GM21381 (cell line): ENCODE data around the gene PEAR1.

Source experiments
- ATAC-seq: cut with Tn5 transposase; IDR thresholded peaks from one replicate; pipeline ENCODE4 v1.9.1; 2021; ENCODE audit warnings: mild to moderate bottlenecking, moderate library complexity; ENCODE audit not compliant: unreplicated experiment

The PEAR1 gene

DNA sequence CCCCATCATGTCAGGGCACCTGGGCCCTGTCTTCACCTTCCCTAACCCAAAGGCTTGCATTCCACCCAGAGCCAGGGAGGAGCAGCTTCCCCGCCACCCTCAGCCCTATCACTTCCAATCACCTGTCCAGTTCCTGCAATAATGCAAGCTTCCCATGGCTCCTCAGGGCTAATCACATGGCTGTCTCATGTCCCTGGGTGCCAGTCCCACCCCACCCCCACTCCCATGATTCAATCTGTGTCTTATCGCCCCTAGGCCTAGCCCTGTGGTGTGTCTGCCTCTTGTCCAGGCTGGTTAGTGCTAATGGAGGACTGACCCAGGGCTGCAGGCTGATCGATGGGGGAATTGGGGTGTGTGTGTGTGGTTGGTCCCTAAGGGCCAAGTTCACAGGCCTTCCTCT, 11.0 kb upstream of the PEAR1 start:
- ATAC-seq: no peak

DNA sequence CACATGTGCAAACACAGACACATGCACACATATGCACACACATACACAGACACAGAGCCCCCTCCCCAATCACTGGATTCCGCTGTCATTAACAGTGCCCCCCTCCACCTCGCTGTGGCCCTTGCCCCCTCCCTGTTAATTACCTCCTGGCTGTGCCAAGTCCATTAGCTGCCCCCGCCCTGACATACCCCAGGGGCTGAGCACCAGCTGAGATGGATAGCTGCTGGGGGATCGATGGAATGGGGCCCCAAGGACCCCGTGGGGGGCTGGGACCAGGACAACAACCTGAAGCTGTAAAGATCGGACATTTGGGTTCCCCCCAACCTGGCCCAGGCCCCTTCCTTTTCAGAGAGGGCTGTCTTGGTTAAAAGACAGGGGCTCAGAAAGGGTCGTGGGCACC, 9.6 kb upstream of the PEAR1 start:
- no peak for ATAC-seq

DNA sequence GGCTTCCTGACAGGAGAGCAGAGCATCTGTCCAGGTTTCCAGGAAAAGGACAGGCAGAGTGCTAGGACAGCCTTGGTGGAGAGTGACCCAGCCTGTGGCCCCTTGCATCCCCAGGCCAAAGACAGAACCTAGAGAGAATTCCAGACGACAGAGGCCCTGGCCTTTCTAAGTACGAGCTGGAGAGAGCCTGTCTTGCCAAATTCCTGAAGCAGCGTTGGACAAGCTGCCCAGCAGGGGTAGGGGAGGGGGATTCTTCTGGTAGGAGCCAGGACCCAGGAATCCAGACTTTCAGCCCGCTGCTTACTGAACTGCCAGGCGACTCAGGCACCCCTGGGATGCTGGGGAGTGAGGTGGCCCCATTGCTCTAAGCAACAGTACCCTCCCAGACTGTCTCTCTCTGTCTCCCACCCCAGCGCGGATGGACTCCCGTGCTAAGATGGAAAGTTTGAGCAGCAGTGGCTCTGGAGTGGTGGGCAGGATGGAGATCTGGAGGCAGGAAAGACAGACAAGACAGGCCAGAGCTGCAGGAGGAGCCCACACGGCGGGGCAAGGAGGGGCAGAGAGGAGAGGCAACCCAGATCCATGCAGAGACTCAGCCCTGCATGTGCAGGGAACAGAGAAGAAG, 8.8 kb upstream of the PEAR1 start:
- ATAC-seq: no peak

DNA sequence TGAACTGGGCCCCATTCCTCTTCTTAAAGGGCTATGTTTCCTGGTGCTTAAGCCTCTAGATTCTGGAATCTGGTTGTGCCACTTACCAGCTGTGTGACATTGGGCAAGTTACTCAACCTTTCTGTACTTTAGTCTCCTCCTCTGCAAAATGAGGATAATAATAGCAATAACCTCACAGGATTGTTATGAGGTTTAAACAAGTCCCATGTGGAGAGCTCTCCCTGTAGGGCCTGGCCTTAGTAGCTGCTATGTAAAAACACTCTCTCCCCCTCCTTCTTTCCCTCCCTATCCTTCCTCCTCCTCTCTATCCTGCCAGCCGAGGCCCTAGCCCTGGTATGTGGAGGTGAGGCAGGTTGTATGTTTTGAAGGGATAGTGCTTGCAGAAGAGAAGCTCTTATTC, 8.2 kb upstream of the PEAR1 start:
- ATAC-seq: no peak

DNA sequence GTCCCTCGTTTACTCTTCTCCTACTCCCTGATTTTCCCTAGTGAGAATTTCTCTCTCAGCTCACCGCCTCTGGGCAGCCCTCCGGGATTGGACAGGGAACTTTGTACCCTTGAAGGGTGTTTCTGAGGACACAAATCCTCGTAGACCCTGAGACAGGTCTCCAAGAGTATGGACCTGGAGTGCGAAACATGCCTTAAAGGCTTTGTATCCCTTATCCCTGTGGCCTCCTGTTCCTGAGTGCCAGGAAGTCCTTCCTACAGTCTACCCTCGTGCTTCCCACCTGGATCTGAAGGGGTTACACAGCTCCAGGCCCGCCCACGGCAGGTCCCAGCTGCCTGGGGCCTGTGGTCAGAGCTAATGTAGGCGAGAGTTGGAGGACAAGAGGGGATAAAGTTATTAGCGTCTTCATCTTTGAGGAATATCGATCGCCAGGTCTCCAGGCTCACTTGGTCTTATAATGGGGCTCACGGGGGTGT, 7.6 kb upstream of the PEAR1 start:
- no peak for ATAC-seq

DNA sequence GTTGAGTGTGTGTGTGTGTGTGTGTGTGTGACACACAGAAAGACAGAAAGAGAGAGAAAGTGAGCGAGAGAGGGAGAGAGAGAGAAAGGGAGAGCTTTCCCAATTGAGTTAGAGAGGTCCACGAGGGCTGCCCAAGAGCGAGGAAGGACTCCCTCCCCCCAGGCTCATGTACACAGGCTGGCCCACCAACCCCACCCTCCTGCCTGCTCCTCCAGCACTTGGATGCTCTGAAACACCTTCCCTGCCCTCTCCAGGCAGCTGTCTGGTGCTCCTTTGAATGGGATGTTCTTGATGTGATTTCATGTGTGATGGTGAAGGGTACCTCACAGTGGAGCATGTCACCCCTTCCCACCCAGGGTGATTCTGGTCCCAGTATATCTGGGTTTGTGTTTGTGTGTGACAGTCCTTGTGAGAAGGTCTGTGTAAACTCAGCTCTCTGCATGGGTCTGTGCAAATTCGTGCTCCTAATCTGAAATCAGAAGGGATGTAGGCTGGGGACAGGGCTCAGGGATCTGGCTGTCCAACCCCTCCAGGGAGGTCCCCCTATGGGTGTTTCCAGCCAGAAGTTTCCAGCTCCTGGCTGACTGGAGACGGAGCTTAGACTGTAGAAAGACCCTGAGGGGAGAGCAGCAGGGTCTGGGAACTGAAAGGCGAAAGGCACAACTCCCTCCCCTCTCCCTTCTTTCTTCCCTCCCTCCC, 6.8 kb upstream of the PEAR1 start:
- no peak for ATAC-seq

DNA sequence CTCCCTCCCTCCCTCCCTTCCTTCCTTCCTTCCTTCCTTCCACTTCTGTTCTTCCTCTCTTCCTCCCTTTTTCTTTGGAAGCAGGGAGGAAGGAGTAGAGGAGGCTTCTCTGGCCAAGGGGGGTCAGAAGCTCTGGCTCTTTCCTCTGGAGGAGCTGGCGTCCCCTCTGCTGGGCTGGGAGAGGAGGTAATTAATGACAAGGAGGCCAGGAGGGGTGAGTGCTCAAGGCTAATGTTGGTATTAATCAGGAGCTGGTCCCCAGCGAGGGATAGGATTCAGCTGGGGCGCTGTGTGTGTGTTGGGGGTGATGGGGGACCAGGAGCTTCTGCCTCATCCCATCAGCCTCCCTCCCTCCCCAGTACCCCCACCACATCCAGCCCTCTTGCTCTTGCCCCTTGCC, 6.2 kb upstream of the PEAR1 start:
- no peak for ATAC-seq

DNA sequence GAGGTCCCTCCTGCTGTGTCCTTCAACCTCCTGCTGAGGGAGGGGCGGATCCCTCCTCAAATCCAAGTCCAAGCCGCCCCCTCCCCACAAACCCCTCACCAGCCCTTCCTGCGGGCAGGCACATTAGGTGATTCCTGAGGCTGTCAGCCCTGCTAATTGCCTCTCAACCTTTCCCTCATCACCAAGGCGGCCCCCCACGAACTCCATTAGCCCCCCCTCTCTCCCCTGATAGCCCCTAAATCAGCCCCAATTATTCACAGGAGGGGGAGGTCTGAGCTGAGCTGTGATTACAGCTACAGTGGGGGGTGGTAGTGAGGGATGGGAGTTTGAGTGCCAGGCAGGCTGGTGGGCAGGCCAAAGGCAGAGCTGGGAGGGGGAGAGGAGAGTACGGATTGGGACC, 5.8 kb upstream of the PEAR1 start:
- no peak for ATAC-seq

DNA sequence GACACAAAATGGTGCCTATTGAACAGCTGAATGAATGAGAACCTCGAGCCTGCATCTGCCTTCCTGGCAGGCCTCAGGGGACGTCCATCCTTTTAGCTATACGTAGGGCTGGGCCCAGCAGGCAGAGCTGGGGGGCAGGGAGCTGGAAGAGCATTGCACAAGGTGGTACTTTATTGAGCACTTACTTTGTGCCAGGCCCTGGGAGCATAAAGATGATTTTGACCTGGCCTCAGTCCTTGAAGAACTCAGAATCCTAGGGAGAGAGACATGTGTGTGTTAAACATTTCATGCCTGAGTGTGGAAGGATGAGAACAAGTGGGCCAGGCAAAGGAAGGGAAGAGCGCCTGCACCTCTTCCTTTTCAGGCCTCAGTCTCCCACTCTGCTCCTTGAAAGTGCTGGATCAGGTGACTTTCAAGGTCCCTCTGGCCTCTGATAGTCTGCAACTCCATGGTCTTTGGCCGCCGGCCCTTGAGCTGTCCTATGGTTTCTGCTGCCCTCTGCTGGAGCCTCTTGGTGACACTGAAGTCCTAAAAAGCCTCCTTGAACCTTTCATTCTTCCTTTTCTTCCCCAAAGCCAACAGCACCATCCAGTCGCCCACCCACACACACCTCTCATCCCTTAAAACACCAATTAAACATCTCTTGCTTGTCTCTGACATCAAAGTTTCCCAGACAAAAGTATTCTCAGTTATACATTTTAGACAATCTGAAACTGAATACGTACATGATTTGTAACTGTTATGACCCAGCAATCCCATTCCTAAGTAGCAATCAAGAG, 3.5 kb upstream of the PEAR1 start:
- ATAC-seq: no peak

DNA sequence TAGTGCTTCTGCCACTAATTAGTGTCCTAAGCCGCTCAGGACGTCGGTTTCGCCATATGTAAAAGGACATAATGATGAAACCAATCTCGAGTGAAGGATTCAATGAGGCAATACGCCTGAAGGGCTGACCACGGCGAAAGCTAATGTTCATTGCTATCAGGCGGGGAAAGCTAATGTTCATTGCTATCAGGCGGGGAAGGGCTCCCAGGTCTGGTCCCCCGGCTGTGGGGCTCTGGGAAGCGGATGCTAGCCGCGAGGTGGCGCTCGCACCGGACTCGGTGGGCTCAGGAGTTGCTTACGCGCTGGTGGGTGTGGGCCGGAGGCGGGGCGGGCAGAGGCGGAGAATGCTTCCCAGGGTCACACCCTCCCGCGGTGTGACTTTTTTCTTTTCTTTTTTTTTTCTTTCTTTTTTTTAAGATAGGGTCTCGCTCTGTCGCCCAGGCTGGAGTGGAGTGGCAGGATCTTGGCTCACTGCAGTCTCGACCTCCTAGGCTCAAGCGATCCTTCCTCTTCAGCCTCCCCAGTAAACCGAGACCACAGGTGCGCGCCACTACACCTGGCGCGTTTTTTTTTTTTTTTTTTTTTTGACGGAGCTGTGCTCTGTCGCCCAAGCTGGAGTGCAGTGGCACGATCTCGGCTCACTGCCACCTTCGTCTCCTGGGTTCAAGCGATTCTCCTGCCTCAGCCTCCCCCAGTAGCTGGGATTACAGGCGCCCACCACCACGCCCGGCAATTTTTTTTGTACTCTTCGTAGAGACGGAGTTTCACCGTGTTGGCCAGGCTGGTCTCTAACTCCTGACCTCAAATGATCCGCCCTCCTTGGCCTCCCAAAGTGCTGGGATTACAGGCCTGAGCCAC, 1.1 kb upstream of the PEAR1 start:
- peak; percentile 71 for ATAC-seq

DNA sequence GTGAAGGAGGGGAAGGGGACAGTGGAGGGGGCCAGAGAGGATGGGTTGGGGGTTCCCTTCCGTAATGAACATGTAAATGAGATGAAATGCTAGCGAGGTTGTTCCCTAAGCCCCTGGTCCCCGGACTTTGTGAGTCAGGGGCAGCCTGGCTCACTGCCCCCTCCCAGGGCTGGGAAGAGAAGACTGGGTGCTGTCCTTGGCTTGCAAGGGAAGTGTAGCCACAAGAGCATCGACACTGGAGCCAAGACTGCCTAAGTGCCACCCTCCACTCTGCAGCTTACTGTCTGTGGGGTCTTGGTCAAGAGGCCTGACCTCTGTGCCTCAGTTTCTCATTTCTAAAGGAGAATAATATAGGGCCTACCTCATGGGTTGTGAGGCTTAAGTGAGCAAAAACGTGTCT, 483 bp downstream of the PEAR1 start:
- no peak for ATAC-seq

DNA sequence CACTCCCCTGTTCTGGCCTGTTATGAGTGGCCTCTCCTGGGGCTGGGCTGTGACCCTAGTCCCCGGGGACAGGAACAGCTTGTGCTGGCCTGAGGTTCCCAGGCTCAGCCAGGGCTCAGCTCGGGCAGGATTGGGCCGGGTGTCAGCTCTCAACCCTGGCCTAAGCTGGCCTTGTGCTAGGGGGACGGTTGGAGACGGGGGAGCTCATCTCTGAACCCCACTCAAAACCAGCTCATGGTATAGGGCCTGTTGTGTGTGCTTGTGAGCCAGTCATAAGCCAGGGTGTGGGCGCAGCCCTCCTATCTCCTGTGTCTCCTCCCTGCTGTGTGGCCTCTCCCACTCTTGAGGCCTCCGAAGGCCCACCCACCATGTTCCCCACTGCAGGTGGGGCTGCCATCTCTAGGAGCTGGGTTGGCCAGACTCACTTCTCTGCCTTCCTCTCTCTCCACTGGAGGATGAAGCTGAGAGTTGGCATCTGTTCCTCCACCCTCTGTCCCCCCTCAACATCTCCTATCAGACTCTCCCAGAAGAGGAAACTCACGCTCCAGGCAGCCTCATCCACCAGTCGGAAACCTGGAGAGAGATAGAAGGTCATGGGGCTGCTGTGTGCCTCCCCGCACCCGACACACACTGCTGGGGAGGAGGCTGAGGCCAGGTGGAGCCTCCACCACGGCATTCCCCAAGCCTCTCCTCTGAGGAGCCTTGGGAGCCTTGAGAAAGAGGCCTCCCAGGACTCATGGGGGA, 1.4 kb downstream of the PEAR1 start:
- no peak for ATAC-seq

DNA sequence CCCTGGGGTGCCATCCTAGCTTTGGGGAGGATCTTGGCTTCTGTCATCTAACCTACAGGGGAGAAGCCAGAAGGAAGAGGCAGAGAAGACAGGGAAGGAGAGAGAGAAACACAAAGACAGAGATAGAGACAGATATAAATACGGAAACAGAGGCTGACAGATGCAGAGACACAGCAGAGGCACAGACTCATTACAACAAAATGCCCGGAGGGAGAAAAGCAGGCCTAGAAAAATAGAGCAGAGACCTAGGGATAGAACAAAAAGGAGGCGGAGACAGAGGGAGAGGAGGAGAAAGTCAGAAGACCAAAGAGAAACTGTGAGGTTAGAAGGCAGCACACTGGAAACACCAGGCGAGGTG, 1.9 kb downstream of the PEAR1 start:
- ATAC-seq: no peak

DNA sequence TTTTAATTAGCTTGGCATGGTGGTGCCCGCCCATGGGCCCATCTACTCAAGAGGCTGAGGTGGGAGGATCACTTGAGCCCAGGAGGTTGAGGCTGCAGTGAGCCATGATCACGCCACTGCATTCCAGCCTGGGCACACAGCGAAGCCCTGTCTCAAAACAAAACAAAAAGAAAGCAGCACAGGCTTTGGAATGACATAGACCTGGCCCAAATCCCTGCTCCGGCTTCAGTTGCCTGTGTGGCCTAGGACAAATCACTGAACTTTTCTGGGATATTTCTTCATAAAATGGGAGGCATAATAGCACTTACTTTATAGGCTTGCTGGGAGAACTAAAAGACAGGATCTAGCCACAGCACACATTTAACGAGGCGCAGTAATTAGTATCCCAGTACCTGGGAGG, 2.4 kb downstream of the PEAR1 start:
- no peak for ATAC-seq

DNA sequence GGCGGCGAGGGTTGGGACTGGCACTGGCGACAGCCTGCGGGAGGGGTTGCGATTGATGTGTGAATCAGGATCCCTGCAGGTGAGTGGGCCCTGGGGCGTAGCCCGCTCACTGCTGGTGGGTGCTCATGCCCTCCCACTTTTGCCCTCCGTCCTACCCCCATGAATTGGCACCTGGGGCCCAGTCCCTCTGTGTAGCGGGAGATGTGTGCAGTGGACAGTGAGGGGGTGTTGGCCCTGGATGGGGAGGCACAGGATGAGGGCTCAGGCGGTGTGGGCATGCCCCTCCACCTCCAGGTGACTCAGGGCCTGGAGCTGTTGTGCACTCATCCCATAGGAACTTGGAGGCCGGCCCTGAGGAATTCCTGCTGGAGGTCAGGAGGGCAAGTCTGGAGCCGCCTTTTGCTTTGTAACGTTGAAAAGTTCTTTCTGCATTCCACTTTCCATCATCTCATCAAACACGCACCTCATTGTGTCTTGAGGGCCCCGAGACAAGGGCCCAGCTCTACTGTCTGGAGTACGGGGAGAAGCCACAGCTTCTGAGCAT, 3.0 kb downstream of the PEAR1 start:
- ATAC-seq: no peak

DNA sequence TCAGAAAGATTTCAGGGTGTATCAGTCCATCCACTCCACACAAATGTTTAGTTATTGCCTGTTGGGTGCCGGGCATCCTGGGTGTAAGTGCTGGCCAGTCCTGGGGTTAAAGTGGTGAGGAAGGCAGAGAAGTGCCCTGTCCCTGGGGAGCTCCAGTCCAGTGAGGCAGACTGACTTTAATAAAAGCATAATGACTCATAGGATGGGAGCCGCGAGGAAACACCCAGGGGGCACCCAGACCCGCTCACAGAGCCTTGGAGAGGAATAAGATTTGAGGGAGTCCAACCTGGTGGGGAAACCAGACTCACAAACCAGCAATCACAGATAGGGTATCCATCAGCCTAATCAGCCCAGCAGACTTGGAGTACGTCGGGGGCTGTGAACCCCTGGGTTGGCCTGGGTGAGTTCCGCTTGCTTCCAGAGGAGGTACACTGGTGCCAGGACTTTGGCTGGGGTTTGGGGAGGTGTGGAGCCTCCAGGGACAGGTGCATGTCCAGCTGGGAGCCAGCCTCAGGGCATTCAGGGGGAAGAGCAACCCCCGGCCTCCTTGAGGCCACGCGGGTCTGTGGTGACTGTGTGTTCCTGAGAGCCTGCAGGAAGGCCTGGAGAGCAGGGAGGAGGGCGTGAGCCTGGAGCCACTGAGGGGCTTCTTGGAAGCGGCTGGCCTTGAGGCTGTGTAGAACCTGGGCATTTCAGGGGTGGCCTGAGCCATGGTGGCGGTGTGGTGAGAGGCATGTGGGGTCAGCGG, 3.7 kb downstream of the PEAR1 start:
- ATAC-seq: no peak

DNA sequence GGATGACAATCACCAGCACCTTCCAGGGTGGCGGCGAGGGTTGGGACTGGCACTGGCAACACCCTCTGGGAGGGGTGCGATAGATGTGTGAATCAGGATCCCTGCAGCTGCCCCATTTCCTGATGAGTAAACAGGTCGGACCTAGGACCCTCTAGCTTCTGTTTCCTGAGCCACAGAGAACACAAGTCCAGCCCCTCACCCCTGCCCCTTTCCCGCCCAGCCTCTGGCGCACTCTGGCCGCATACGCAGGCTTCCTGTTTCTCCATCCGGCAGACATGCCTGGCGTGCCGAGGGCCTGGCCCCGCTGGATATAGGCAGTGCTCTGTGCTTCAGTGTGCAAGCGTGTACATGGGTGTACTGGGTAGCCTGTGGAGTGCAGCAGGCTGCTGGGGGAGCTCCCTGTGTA, 4.6 kb downstream of the PEAR1 start:
- ATAC-seq: no peak

DNA sequence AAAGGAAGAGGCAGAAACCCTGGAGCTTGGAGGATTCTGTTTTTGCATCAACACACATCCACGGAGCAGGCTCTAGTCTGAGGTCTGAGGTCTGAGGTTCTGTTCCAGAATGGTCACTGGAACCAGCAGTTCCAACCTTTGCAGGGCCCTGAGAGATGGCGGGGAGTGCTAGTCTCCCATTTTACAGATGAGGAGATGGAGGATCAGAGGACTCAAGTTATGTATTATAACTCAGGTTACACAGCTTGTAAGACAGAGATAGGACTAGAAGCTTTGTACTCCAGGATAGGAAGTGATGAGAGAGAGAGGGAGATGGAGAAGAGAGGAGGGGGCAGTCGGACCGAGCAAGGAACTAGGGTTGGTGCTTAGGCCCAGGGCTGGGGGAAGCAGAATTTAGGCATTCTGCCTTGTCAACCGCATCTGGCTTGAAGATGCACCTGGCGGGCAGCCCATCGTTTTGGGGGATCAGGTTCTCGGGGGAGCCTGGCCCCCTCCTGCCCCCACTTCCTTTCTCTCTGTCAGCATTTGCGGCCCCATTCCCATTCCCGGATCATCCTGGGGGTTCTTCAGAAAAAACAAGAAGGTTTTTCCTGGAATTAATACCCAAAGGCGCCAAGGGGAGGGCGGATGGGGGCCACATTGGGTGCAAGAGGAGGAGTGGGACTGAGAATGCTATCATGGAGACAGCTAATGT, 5.6 kb downstream of the PEAR1 start:
- ATAC-seq: no peak
